Measurements from ENCODE around the gene RNF151.
"Not testable (repeated sequence)": the region's sequence is repeated elsewhere in the genome, so short reads cannot be mapped to it uniquely, and the experiment has no call there.

The RNF151 gene

GRCh38 chr16:2008009-2008526, 41.4 kb downstream of the RNF151 start:
- Mint-ChIP-seq H3K9me3 (no peaks in the 10 kb centered on the region), H3K36me3 (ENCODE audit: insufficient read depth) (peaks cover 8% of the 10 kb centered on the region), H3K27me3 (no peaks in the 10 kb centered on the region), H3K4me3 (peak overlapping the region; percentile 83), H3K27ac (ENCODE audit: low read depth) (peak overlapping the region; percentile 81), H3K4me1 (peaks cover 48% of the 10 kb centered on the region)
- no peak for DNase-seq (ENCODE audit: low spot score in 2 of 2)
- ATAC-seq (replicated peaks; ENCODE audit: extremely low read depth, poor library complexity, severe bottlenecking) = no peak

GRCh38 chr16:2008631-2009163, 42.0 kb downstream of the RNF151 start:
- peaks cover 48% of the 10 kb centered on the region for H3K4me1 Mint-ChIP-seq
- peaks cover 8% of the 10 kb centered on the region for H3K36me3 Mint-ChIP-seq (ENCODE audit: insufficient read depth)
- H3K9me3 Mint-ChIP-seq = no peaks in the 10 kb centered on the region
- ATAC-seq (replicated peaks; ENCODE audit: extremely low read depth, poor library complexity, severe bottlenecking) (no peak), DNase-seq (ENCODE audit: low spot score in 2 of 2) (no peak)
- peak overlapping the region; percentile 83 for H3K4me3 Mint-ChIP-seq
- H3K27ac Mint-ChIP-seq (ENCODE audit: low read depth) = peak overlapping the region; percentile 81
- H3K27me3 Mint-ChIP-seq = no peaks in the 10 kb centered on the region

DNA sequence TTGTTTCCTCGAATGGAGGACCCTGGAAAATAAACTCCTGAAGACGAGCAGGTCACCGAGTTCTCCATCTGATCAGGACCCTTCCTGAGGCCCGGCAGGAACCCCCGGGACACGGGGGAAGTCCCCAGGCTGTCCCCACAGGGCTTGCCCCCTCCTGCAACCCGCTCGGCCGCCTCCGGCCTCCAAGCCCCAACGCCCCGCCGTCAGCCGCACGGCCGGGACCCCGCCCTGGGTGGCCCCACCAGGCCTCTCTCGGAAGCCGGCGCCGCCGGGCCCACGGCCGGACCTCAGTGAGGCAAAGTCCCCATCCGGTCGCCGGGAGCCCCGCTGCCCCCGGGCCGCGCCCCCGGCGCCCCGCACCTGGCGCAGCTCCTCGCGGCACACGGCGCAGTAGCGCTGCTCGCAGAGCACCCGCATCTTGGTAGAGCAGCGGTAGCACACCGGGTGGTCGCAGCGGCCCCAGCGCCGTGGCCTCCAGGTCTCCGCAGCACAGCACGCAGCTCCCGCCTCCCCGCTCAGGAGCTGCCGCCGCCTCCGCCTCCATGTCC, 42.6 kb downstream of the RNF151 start:
- DNase-seq (ENCODE audit: low spot score in 2 of 2) = no peak
- Mint-ChIP-seq H3K27ac (ENCODE audit: low read depth) (peak overlapping the region; percentile 81), H3K36me3 (ENCODE audit: insufficient read depth) (peaks cover 7% of the 10 kb centered on the region), H3K9me3 (no peaks in the 10 kb centered on the region), H3K4me1 (peaks cover 48% of the 10 kb centered on the region), H3K27me3 (no peaks in the 10 kb centered on the region), H3K4me3 (peak overlapping the region; percentile 83)
- ATAC-seq (replicated peaks; ENCODE audit: extremely low read depth, poor library complexity, severe bottlenecking) = peak; percentile 55

- peaks cover 7% of the 10 kb centered on the region for H3K36me3 Mint-ChIP-seq (ENCODE audit: insufficient read depth)
- ATAC-seq (replicated peaks; ENCODE audit: extremely low read depth, poor library complexity, severe bottlenecking) = peak; percentile 93
Measured at GRCh38 chr16:2009791-2010510, 43.3 kb downstream of the RNF151 start, which contains the start of gene ZNF598. TSS of gene ZNF598 (minus strand) at chr16:2009821.

GRCh38 chr16:2011726-2012125, 45.1 kb downstream of the RNF151 start:
- H3K4me1 Mint-ChIP-seq = peaks cover 28% of the 10 kb centered on the region
- ATAC-seq (replicated peaks; ENCODE audit: extremely low read depth, poor library complexity, severe bottlenecking); H3K27ac Mint-ChIP-seq (ENCODE audit: low read depth); H3K36me3 Mint-ChIP-seq (ENCODE audit: insufficient read depth); H3K9me3 Mint-ChIP-seq; H3K4me3 Mint-ChIP-seq; DNase-seq (ENCODE audit: low spot score in 2 of 2); H3K27me3 Mint-ChIP-seq: not testable (repeated sequence)

More at GRCh38 chr16:2009791-2010510, 43.3 kb downstream of the RNF151 start, which contains the start of gene ZNF598:
- H3K4me3 Mint-ChIP-seq = peak within 1 kb of the TSS; percentile 83
- H3K4me1 Mint-ChIP-seq = peaks cover 44% of the 10 kb centered on the region
- H3K27me3 Mint-ChIP-seq = no peaks in the 10 kb centered on the region
- H3K9me3 Mint-ChIP-seq = no peaks in the 10 kb centered on the region
- H3K27ac Mint-ChIP-seq (ENCODE audit: low read depth) = peak within 1 kb of the TSS; percentile 93
- peak; percentile 56 to 59 for DNase-seq (ENCODE audit: low spot score in 2 of 2)

GRCh38 chr16:2013527-2013926, 46.9 kb downstream of the RNF151 start:
- peaks cover 3% of the 10 kb centered on the region for H3K27me3 Mint-ChIP-seq
- DNase-seq (ENCODE audit: low spot score in 2 of 2) (no peak), ATAC-seq (replicated peaks; ENCODE audit: extremely low read depth, poor library complexity, severe bottlenecking) (no peak)
- peaks cover 3% of the 10 kb centered on the region for H3K36me3 Mint-ChIP-seq (ENCODE audit: insufficient read depth)
- no peak overlapping the region for H3K27ac Mint-ChIP-seq (ENCODE audit: low read depth)
- H3K4me1 Mint-ChIP-seq = peaks cover 10% of the 10 kb centered on the region
- no peaks in the 10 kb centered on the region for H3K9me3 Mint-ChIP-seq
- H3K4me3 Mint-ChIP-seq = no peak overlapping the region

DNA sequence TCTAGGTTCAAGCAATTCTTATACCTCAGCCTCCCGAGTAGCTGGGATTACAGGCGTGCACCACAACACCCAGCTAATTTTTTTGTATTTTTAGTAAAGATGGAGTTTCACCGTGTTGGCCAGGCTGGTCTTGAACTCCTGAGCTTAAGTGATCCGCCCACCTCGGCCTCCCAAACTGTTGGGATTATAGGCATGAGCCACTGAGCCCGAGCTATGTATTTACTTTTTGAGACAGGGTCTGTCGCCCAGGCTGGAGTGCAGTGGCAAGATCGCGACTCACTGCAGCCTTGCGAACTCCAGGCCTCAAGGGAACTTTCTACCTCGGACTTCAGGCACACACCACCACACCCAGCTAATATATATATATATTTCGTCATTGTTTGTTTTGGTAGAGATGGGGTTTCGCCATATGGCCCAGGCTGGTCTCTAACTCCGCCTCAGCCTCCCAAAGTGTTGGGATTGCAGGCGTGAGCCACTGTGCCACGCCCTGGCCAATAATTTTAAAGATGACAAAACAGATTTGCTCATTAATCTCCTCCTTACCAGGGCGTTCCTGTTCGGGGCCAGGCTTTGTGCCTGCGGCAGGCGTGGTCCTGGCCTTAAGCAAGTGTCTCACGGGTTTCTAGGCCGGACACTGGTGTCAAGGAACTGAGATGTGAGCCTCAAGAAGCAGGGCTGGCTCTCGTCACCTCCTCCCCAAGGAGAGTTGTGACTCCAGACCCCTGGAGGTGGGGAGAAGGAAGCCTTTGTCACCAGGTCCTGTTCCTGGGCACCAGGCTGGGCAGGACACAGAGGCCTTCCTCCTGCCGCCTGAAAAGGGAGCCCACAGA, 48.7 kb downstream of the RNF151 start:
- no peak overlapping the region for H3K27ac Mint-ChIP-seq (ENCODE audit: low read depth)
- ATAC-seq (replicated peaks; ENCODE audit: extremely low read depth, poor library complexity, severe bottlenecking) = no peak
- no peak for DNase-seq (ENCODE audit: low spot score in 2 of 2)
- H3K27me3 Mint-ChIP-seq = peaks cover 11% of the 10 kb centered on the region
- H3K4me1 Mint-ChIP-seq = peaks cover under 1% of the 10 kb centered on the region
- H3K4me3 Mint-ChIP-seq = no peak overlapping the region
- no peaks in the 10 kb centered on the region for H3K36me3 Mint-ChIP-seq (ENCODE audit: insufficient read depth)
- no peaks in the 10 kb centered on the region for H3K9me3 Mint-ChIP-seq

DNA sequence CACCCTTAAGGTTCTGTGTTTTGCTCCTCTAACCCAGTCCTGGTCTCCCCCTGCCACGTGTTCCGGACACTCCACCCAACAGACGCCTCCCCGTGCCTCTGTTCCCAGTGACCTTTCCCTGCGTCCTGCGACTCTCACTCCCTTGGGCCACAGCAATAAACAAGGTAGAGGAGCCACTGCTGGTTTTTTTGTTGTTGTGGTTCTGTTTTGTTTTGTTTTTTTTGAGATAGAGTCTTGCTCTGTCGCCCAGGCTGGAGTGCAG, 49.2 kb downstream of the RNF151 start:
- DNase-seq (ENCODE audit: low spot score in 2 of 2) (no peak), ATAC-seq (replicated peaks; ENCODE audit: extremely low read depth, poor library complexity, severe bottlenecking) (no peak)
- Mint-ChIP-seq H3K27ac (ENCODE audit: low read depth) (no peak overlapping the region), H3K4me3 (no peak overlapping the region), H3K4me1 (no peaks in the 10 kb centered on the region), H3K36me3 (ENCODE audit: insufficient read depth) (no peaks in the 10 kb centered on the region), H3K9me3 (no peaks in the 10 kb centered on the region), H3K27me3 (peaks cover 16% of the 10 kb centered on the region)

GRCh38 chr16:2016407-2016922, 49.8 kb downstream of the RNF151 start:
- no peaks in the 10 kb centered on the region for H3K36me3 Mint-ChIP-seq (ENCODE audit: insufficient read depth)
- no peak overlapping the region for H3K27ac Mint-ChIP-seq (ENCODE audit: low read depth)
- H3K4me3 Mint-ChIP-seq = no peak overlapping the region
- DNase-seq (ENCODE audit: low spot score in 2 of 2) (no peak), ATAC-seq (replicated peaks; ENCODE audit: extremely low read depth, poor library complexity, severe bottlenecking) (no peak)
- peaks cover 22% of the 10 kb centered on the region for H3K27me3 Mint-ChIP-seq
- no peaks in the 10 kb centered on the region for H3K9me3 Mint-ChIP-seq
- H3K4me1 Mint-ChIP-seq = no peaks in the 10 kb centered on the region
